ACC112 (cell line): ENCODE results near the gene TMBIM6.
"Not testable (repeated sequence)": the region's sequence is repeated elsewhere in the genome, so short reads cannot be mapped to it uniquely, and the experiment has no call there.

Source experiments
- H2AFZ ChIP-seq: fragments of 200-600 bp; sonication (generic); one replicate; pipeline ENCODE4 v1.6.0; 2017; ENCODE audit warnings: antibody characterized with exemption, low read length; ENCODE audit not compliant: unreplicated experiment
- H3K27ac ChIP-seq: fragments of 200-600 bp; sonication (generic); 2 replicates; pipeline ENCODE4 v1.5.1; 2014; ENCODE audit warnings: low read depth, mild to moderate bottlenecking, antibody characterized with exemption, low read length, moderate library complexity
- H3K27me3 ChIP-seq: fragments of 200-600 bp; sonication (generic); 2 replicates; pipeline ENCODE4 v1.6.1; 2014; ENCODE audit warnings: mild to moderate bottlenecking, antibody characterized with exemption, low read length, moderate library complexity, mixed read lengths; ENCODE audit not compliant: insufficient read depth
- H3K36me3 ChIP-seq: fragments of 200-600 bp; sonication (generic); 2 replicates; pipeline ENCODE4 v1.6.1; 2016; ENCODE audit warnings: mild to moderate bottlenecking, antibody characterized with exemption, low read length, moderate library complexity, mixed read lengths; ENCODE audit not compliant: insufficient read depth
- H3K4me1 ChIP-seq: fragments of 200-600 bp; sonication (generic); one replicate; pipeline ENCODE4 v1.6.1; 2016; ENCODE audit warnings: low read length, mixed read lengths; ENCODE audit not compliant: insufficient read depth, unreplicated experiment, control insufficient read depth
- H3K4me3 ChIP-seq: fragments of 200-600 bp; sonication (generic); 2 replicates; pipeline ENCODE4 v1.5.1; 2014; ENCODE audit warnings: mild to moderate bottlenecking, low read depth, low read length
- H3K79me2 ChIP-seq: fragments of 200-600 bp; sonication (generic); one replicate; pipeline ENCODE4 v1.6.0; 2016; ENCODE audit warnings: low read length; ENCODE audit not compliant: control insufficient read depth, unreplicated experiment, insufficient read depth

Gene TMBIM6

DNA sequence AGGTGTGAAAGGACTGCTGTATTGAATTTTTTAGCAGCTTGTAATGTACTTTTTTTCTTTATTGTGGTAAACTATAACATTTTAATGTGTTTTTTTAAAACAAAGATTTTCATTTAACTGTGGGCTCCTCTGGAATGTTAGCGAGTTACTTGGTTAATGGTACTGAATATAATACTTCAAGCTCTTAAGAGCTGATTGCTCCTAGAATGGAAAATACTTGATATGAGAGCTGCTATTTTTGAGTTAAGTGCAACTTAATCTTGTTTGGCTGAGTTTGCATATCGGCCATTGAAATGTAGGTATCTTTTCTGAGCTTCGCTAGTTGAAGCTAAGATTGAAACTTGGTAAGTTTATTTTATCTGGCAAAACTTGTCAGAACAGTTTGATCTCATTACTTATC, 7.4 kb downstream of the TMBIM6 start:
- Histone ChIP-seq H3K4me1 (peaks cover 61% of the 10 kb centered on the region), H2AFZ (no peak overlapping the region), H3K27ac (no peak overlapping the region), H3K4me3 (no peak overlapping the region), H3K27me3 (no peaks in the 10 kb centered on the region), H3K79me2 (peaks cover 97% of the 10 kb centered on the region), H3K36me3 (peaks cover 26% of the 10 kb centered on the region)

DNA sequence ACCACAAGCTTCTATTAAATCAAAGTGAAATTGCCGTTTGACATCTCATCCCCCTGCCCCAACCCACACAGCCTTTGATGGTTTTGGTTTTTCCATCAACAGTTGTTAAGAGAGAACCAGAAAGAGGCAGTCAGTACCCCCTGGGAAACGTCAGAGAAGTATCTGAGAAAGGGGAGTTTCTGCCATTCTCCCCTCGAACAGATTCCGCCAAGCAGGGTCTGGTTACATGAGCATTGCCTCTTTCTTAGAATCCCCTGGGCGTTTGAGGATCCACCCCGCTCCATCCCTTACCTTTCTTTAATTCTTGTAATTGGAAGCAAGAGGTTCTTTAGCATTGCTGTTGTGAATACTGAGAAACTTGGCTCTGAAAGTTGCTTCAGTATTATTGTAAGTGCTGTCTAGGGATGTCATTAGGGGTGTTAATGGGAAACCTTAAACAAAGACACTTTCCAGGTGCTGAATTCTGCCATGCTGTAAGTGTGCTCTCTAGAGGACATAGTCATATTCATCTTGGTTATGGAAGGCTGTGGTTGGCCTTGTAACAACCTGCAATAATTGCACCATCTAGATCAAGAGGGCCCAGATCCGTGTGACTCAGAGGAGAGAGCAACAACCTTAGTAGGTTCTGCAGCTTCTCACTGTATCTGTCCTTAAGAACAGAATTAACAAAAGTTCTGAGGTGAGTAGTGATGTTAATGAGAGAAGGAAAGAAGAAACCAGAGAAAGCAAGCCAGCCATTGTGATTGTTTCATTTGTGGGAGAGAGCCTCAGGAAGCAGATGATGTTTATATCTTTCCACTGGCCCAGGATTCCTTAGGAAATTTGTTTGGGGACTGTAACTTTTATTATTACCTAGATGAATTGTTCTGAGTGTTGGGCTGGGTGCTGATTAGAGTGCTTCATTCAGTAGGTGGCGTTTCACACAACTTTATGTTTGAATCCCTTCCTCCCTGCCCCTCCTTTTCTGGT, 9.0 kb downstream of the TMBIM6 start:
- H3K79me2 ChIP-seq, result peaks cover 96% of the 10 kb centered on the region
- H3K36me3 ChIP-seq, result peaks cover 30% of the 10 kb centered on the region

DNA sequence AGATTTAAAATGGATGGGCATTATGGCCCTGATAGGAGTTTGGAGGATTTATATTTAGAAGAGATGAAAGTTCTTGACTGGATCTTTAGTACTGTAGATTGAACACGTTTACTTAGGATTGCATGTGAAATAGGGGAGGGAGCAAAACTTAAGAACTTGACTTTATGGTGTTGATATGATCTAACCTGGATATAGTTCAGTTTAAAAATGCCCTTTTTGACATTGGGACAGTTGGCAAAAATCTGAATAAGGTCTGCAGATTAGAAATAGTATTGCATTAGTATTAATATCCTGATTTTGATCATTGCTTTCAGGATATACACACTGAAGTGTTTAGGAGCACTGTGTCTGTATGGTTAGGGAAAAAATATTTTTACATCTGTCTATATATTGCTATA, 9.6 kb downstream of the TMBIM6 start:
- Histone ChIP-seq H3K27me3 (no peaks in the 10 kb centered on the region), H3K4me3 (no peak overlapping the region), H3K36me3 (peaks cover 33% of the 10 kb centered on the region), H2AFZ (no peak overlapping the region), H3K4me1 (peaks cover 54% of the 10 kb centered on the region), H3K79me2 (peaks cover 94% of the 10 kb centered on the region), H3K27ac (peak overlapping the region; percentile 38)

More for the DNA sequence above, 9.0 kb downstream of the TMBIM6 start:
- peak overlapping the region; percentile 38 for H3K27ac ChIP-seq
- no peaks in the 10 kb centered on the region for H3K27me3 ChIP-seq
- no peak overlapping the region for H2AFZ ChIP-seq
- H3K4me1 ChIP-seq, result peaks cover 54% of the 10 kb centered on the region
- H3K4me3 ChIP-seq, result peak overlapping the region; percentile 36; the same call in 1 of the 2 replicates

DNA sequence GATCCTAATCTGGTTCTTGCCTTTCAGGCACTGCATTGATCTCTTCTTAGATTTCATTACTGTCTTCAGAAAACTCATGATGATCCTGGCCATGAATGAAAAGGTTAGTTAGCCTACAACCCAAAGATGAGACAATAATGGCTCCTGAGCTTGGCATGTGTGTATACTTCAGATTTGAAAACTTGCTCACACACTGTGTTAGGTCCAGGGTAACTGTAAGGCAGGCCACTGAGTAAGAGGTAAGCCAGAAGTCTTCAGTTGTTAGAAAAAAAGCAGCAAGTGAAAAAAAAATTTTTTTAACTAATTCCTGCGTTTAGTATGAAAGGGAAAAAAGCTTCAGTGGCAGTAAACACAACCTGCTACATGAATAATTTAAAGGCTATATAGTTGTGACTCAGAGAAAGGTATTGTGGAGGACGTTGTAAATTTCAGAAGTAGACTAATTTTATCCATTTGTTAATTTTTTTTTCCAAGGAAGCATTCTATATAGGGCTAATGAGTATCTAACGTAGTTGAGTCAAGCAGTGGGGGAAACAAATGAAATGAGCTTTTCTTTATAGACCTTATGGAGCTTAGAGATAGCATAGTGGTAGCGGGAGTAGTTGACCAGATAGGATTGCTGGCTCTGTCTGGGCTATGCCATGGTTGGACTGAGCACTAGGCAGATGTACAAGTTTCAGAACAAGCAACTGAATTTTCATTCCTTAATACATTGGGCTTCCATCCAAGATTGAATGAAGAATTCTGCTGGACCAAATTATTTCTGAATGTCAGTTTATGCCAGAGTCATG, 20.5 kb downstream of the TMBIM6 start:
- Histone ChIP-seq H3K27me3 (no peaks in the 10 kb centered on the region), H3K36me3 (peaks cover 50% of the 10 kb centered on the region), H2AFZ (no peak overlapping the region), H3K4me1 (no peaks in the 10 kb centered on the region), H3K27ac (no peak overlapping the region), H3K79me2 (peaks cover 8% of the 10 kb centered on the region), H3K4me3 (no peak overlapping the region)

DNA sequence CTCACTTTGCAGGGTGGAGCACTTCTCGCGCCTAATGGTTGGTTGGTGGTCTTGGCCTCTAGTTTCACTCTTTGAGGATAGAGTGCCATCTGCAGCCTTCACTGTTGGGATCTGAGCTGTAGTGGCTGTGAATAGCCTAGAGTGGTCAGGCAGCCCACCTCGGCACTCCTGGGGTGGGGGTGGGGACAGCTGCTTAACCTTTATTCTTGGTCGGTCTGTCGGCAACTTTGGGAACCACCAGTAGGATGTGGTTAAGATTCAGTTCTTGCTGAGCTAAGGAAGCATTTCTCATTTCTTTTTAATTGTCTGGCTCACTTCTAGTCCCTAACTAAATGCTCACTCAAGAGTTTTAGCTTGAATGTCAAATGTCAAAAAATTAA, 21.1 kb downstream of the TMBIM6 start:
- Histone ChIP-seq H3K4me1 (no peaks in the 10 kb centered on the region), H2AFZ (no peak overlapping the region), H3K27me3 (no peaks in the 10 kb centered on the region), H3K79me2 (peaks cover 4% of the 10 kb centered on the region), H3K4me3 (no peak overlapping the region), H3K27ac (no peak overlapping the region), H3K36me3 (peaks cover 44% of the 10 kb centered on the region)

DNA sequence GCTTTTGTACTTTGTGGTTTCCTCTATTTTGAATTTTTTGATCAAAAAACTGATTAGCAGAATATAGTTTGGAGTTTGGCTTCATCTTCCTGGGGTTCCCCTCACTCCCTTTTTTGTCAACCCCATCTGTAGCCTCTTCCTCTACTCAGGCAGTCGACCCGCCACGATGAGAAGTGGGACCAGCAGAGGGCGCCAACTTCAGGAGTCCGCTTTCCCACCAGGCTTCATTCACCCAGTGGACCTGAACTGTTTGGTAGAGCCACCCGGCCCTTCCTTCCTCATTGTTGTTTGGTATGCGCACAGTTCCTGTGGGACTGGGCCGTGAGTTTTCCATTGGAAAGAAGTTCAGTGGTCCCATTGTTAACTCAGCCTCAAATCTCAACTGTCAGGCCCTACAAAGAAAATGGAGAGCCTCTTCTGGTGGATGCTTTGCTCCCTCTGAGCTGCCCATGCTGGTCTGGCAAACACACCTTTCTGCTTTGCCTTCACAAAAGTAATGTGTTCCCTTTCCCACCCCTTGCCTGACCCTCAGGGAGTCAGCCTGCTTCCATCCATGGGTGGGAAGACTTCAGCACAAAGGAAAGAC, 21.7 kb downstream of the TMBIM6 start:
- Histone ChIP-seq H3K4me1 (no peaks in the 10 kb centered on the region), H3K36me3 (peaks cover 38% of the 10 kb centered on the region), H2AFZ (no peak overlapping the region), H3K79me2 (no peaks in the 10 kb centered on the region), H3K27me3 (no peaks in the 10 kb centered on the region), H3K27ac (no peak overlapping the region), H3K4me3 (no peak overlapping the region)

DNA sequence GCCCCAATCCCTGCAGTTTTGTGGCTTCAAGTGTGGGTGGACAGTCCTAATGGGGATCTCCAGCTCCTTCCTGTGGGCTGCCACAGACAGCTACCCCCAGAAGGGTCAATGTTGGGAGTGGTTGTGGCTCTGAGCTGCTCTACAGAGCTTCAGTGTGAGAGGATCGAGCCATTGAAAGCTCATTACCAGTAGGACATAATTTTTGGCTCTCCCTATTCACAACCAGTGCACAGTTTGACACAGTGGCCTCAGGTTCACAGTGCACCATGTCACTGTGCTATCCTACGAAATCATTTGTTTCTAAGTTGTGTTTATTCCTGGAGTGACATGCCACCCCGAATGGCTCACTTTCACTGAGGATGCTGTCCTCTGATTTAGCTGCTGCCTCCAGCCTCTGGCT, 22.8 kb downstream of the TMBIM6 start:
- Histone ChIP-seq H3K27ac (no peak overlapping the region), H3K36me3 (peaks cover 28% of the 10 kb centered on the region), H3K27me3 (no peaks in the 10 kb centered on the region), H3K4me1 (no peaks in the 10 kb centered on the region), H3K79me2 (no peaks in the 10 kb centered on the region), H2AFZ (no peak overlapping the region), H3K4me3 (no peak overlapping the region)

DNA sequence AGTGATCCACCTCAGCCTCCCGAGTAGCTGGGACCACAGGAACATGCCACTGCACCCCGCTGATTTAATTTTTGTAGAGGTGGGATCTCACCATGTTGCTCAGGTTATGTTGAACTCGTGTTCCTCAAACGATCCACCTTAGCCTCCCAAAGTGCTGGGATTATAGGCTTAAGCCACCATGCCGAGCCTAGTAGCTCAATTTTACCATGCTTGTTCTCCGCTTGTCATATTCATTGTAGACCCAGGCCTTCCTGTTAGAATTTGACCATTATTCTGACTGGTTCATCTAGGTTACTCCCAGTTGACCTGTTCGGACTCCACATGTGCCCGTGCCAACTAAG, 24.7 kb downstream of the TMBIM6 start:
- H3K27me3 ChIP-seq, result no peaks in the 10 kb centered on the region
- H3K27ac ChIP-seq, result no peak overlapping the region
- H2AFZ ChIP-seq, result no peak overlapping the region
- peaks cover 23% of the 10 kb centered on the region for H3K36me3 ChIP-seq
- no peaks in the 10 kb centered on the region for H3K79me2 ChIP-seq
- H3K4me3 ChIP-seq, result no peak overlapping the region
- H3K4me1 ChIP-seq, result no peaks in the 10 kb centered on the region

DNA sequence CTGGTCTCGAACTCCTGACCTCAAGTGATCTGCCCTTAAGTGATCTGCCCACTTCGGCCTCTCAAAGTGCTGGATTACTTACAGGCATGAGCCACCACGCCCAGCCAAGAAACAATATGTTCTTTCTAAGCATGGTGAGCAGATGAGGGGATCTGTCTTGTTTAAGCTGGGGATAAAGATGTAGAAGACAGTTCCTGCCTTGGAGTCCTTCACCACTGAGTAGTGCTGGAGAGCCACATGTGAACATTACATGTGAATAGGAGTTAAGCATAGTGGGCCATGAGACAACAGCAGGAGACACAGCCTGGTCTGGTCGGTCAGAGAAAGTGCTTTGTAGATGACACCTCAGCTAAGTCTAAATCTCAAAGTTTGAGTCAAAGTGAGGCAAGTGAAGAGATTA, 26.0 kb downstream of the TMBIM6 start:
- Histone ChIP-seq H3K36me3 (peaks cover 13% of the 10 kb centered on the region), H3K4me1 (no peaks in the 10 kb centered on the region), H3K27me3 (no peaks in the 10 kb centered on the region), H3K4me3 (no peak overlapping the region), H3K79me2 (no peaks in the 10 kb centered on the region), H3K27ac (no peak overlapping the region), H2AFZ (no peak overlapping the region)

DNA sequence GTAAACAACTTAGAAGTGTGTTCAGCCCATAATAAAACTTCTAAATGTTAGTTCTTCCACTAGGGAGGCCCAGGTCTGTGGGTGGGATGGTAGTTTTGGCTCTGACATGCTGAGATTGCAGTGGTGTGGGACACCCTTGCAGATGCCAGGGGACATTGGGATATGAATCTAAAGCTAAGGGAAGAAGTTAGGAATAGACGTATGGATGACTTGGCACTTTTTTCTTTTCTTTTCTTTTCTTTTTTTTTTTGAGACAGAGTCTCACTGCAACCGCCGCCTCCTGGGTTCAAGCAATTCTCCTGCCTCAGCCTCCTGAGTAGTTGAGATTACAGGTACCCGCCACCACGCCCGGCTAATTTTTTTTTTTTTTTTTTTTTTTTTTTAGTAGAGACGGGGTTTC, 31.7 kb downstream of the TMBIM6 start:
- H3K4me3 ChIP-seq, H3K79me2 ChIP-seq, H3K27me3 ChIP-seq, H3K27ac ChIP-seq, H3K36me3 ChIP-seq, H3K4me1 ChIP-seq, H2AFZ ChIP-seq: not testable (repeated sequence)
